H1 (cell line): ENCODE results near the gene HLF. TPM values are rescaled to one million over a fixed set of nuclear protein-coding genes. Genes with fewer than 3 reads are reported as not detected.

Source experiments
- CTCF ChIA-PET: fragments of 300-600 bp; sonication (Branson Sonifier 250); formaldehyde crosslinking; loops from one replicate; lab custom pipeline; 2021; ENCODE audit not compliant: partially characterized antibody; lab: Charles Lee
- POLR2A ChIA-PET: fragments of 300-600 bp; sonication (Branson Sonifier 250); formaldehyde crosslinking; loops from one replicate; lab custom pipeline; 2021; ENCODE audit warnings: inconsistent platforms; ENCODE audit not compliant: partially characterized antibody; lab: Charles Lee
- DNase-seq, 2 experiments: peaks; one replicate each; pipeline versions ENCODE4 v3.0.0 to v3.0.0-alpha.2; 2010 to 2022; ENCODE audit warnings: low spot score in 2 of 2, low read depth in 1 of 2, mixed read lengths in 1 of 2
- FAIRE-seq: peaks from 2 replicates; lab custom pipeline; 2011; peaks lifted over from hg19 to GRCh38; lab: Jason Lieb, UNC
- H2AFZ ChIP-seq: 2 replicates; pipeline ENCODE4 v1.8.1; 2012; ENCODE audit warnings: low read length, inconsistent platforms
- H2AK5ac ChIP-seq: 2 replicates; pipeline ENCODE4 v1.6.1; 2013; ENCODE audit warnings: low read depth, low read length
- H2BK120ac ChIP-seq: replicated peaks from 2 replicates; pipeline ENCODE3; 2013; ENCODE audit warnings: low read depth, low read length, inconsistent platforms
- H2BK12ac ChIP-seq: 2 replicates; pipeline ENCODE4 v1.6.1; 2013; ENCODE audit warnings: low read depth, low read length
- H2BK15ac ChIP-seq: 2 replicates; pipeline ENCODE4 v1.6.1; 2013; ENCODE audit warnings: low read length
- H2BK20ac ChIP-seq: 2 replicates; pipeline ENCODE4 v1.6.1; 2013; ENCODE audit warnings: low read length
- H2BK5ac ChIP-seq: 2 replicates; pipeline ENCODE4 v1.6.1; 2013; ENCODE audit warnings: low read depth, low read length
- H3K14ac ChIP-seq: 2 replicates; pipeline ENCODE4 v1.6.1; 2013; ENCODE audit warnings: inconsistent platforms; ENCODE audit not compliant: insufficient read length
- H3K18ac ChIP-seq: 2 replicates; pipeline ENCODE4 v1.6.1; 2013; ENCODE audit warnings: low read length; ENCODE audit errors: extremely low read depth
- H3K23ac ChIP-seq: 2 replicates; pipeline ENCODE4 v1.6.1; 2013; ENCODE audit warnings: inconsistent platforms; ENCODE audit not compliant: insufficient read length
- H3K23me2 ChIP-seq: 2 replicates; pipeline ENCODE4 v1.6.1; 2013; ENCODE audit warnings: low read depth, low read length
- H3K27ac ChIP-seq: 2 replicates; pipeline ENCODE4 v1.6.1; 2011; ENCODE audit warnings: low read depth, low read length, inconsistent platforms
- H3K27me3 ChIP-seq, 4 experiments: replicated peaks in 1 of 4; 1 replicate in 1 of 4; 2 replicates in 3 of 4; pipeline versions ENCODE4 v1.6.1 to v1.8.1; 2011 to 2013; ENCODE audit warnings: low read length in 3 of 4, mild to moderate bottlenecking in 3 of 4, inconsistent platforms in 2 of 4, mixed read lengths in 2 of 4, moderate library complexity in 1 of 4; ENCODE audit not compliant: control insufficient read depth in 3 of 4, insufficient read depth in 3 of 4; ENCODE audit errors: extremely low read depth in 1 of 4
- H3K36me3 ChIP-seq, 4 experiments: 2 replicates each; pipeline versions ENCODE4 v1.6.1 to v1.8.1; 2011 to 2013; ENCODE audit warnings: mild to moderate bottlenecking in 4 of 4, low read length in 3 of 4, moderate library complexity in 2 of 4, control low read depth in 1 of 4, inconsistent platforms in 1 of 4; ENCODE audit not compliant: insufficient read depth in 4 of 4, control insufficient read depth in 2 of 4
- H3K4ac ChIP-seq: replicated peaks from 2 replicates; pipeline ENCODE3; 2013; ENCODE audit warnings: low read length, low read depth, mixed read lengths, inconsistent platforms; ENCODE audit not compliant: insufficient read length
- H3K4me1 ChIP-seq, 4 experiments: replicated peaks in 1 of 4; 1 replicate in 1 of 4; 2 replicates in 3 of 4; pipeline versions ENCODE4 v1.6.1 to v1.8.1; 2011 to 2013; ENCODE audit warnings: low read length in 3 of 4, inconsistent platforms in 2 of 4, mixed read lengths in 1 of 4; ENCODE audit not compliant: insufficient read depth in 4 of 4, control insufficient read depth in 3 of 4
- H3K4me2 ChIP-seq, 2 experiments: 2 replicates each; pipeline versions ENCODE4 v1.6.1 to v1.8.1; 2011 to 2013; ENCODE audit warnings: low read depth in 2 of 2, low read length in 2 of 2, control low read depth in 1 of 2, inconsistent platforms in 1 of 2, mild to moderate bottlenecking in 1 of 2; ENCODE audit not compliant: insufficient read depth in 1 of 2
- H3K4me3 ChIP-seq, 4 experiments: fragments of 200-600, 300-600 bp in 1 of 4; sonication (generic), shearing (Covaris generic), sonication (Bioruptor Twin) in 1 of 4; 2 replicates each; pipeline versions ENCODE4 v1.5.1 to v1.8.1; 2011 to 2016; ENCODE audit warnings: low read length in 4 of 4, low read depth in 3 of 4, control low read depth in 2 of 4, inconsistent platforms in 2 of 4, mild to moderate bottlenecking in 2 of 4, mixed read lengths in 1 of 4, moderate library complexity in 1 of 4; ENCODE audit not compliant: insufficient read depth in 2 of 4; ENCODE audit errors: extremely low read depth in 1 of 4
- H3K56ac ChIP-seq: replicated peaks from 2 replicates; pipeline ENCODE3; 2013; ENCODE audit warnings: low read depth, mild to moderate bottlenecking, mixed read lengths, low read length, inconsistent platforms; ENCODE audit not compliant: insufficient read length
- H3K79me1 ChIP-seq: 2 replicates; pipeline ENCODE4 v1.6.1; 2013; ENCODE audit warnings: low read depth, low read length, control low read depth
- H3K79me2 ChIP-seq, 2 experiments: 2 replicates each; pipeline versions ENCODE4 v1.6.1 to v1.8.1; 2012 to 2013; ENCODE audit warnings: low read length in 2 of 2, mild to moderate bottlenecking in 2 of 2, inconsistent platforms in 1 of 2; ENCODE audit not compliant: insufficient read depth in 2 of 2, control insufficient read depth in 1 of 2
- H3K9ac ChIP-seq, 4 experiments: replicated peaks in 1 of 4; 1 replicate in 1 of 4; 2 replicates in 3 of 4; pipeline versions ENCODE4 v1.6.1 to v1.8.1; 2011 to 2013; ENCODE audit warnings: low read depth in 3 of 4, low read length in 3 of 4, control low read depth in 2 of 4, mild to moderate bottlenecking in 2 of 4, moderate library complexity in 2 of 4, inconsistent platforms in 1 of 4; ENCODE audit errors: extremely low read depth in 1 of 4
- H3K9me3 ChIP-seq, 2 experiments: 2 replicates each; pipeline versions ENCODE4 v1.6.1 to v1.8.1; 2012 to 2013; ENCODE audit warnings: mild to moderate bottlenecking in 2 of 2, moderate library complexity in 2 of 2, control low read depth in 1 of 2, inconsistent platforms in 1 of 2, low read depth in 1 of 2, low read length in 1 of 2, mixed read lengths in 1 of 2; ENCODE audit not compliant: insufficient read depth in 2 of 2
- H4K20me1 ChIP-seq, 2 experiments: replicated peaks in 1 of 2; 2 replicates each; pipeline versions ENCODE3 to v1.8.1; 2011 to 2013; ENCODE audit warnings: inconsistent platforms in 2 of 2, low read length in 2 of 2, mild to moderate bottlenecking in 1 of 2; ENCODE audit not compliant: insufficient read depth in 2 of 2, control insufficient read depth in 1 of 2
- H4K5ac ChIP-seq: 2 replicates; pipeline ENCODE4 v1.6.1; 2013; ENCODE audit warnings: low read length, low read depth, mixed read lengths, inconsistent platforms; ENCODE audit not compliant: insufficient read length
- H4K8ac ChIP-seq: 2 replicates; pipeline ENCODE4 v1.8.0; 2013; ENCODE audit warnings: mild to moderate bottlenecking, moderate library complexity, low read length, inconsistent platforms; ENCODE audit not compliant: insufficient read depth; ENCODE audit errors: extremely low read depth
- H4K91ac ChIP-seq: replicated peaks from 2 replicates; pipeline ENCODE3; 2013; ENCODE audit warnings: low read length, mixed read lengths, inconsistent platforms; ENCODE audit not compliant: insufficient read length
- WGBS, 2 experiments: shearing (Covaris generic) in 1 of 2; methylation state at CpG; one replicate each; pipeline versions ENCODE4 v1.1.6 to v1.1.7; 2013 to 2015; ENCODE audit warnings: low lambda C conversion rate in 2 of 2, mixed read lengths in 2 of 2, inconsistent platforms in 1 of 2, low coverage in 1 of 2, missing lambda C conversion rate in 1 of 2; ENCODE audit not compliant: insufficient replicate concordance in 2 of 2, insufficient coverage in 1 of 2, insufficient read length in 1 of 2; ENCODE audit errors: extremely low coverage in 1 of 2, missing lambda C conversion rate in 1 of 2; 5-methylcytosine and 5-hydroxymethylcytosine counted together
- polyA plus RNA-seq, 7 experiments: library from polyadenylated mRNA; depleted of rRNA in 3 of 7; stranded (reverse) in 5 of 7; unstranded in 2 of 7; fragments of >200 nt in 5 of 7; fragments of 200-250 nt in 2 of 7; gene quantifications; 1 replicate in 5 of 7; 2 replicates in 1 of 7; 4 replicates in 1 of 7; pipeline versions ENCODE4 v1.2.1 to v1.2.3, GENCODE V29; 2011 to 2013; ENCODE audit warnings: missing spikeins in 2 of 7, mixed read lengths in 2 of 7
- total RNA-seq: library from RNA; stranded (reverse); fragmentation: NEBNext Ultra II Directional; extraction: Animal tissue kit (Norgen Biotek cat#: 25700); gene quantifications from 2 replicates; pipeline ENCODE4 v1.2.1, GENCODE V29; 2021

Gene HLF
- total and polyA plus RNA-seq, 2 of the 8 experiments (the other 6 are each of a cell fraction or from before 2014, with no cell fraction given) = 0.39 to 0.60 TPM

GRCh38 chr17:55245986-55246385 lies 18.8 kb upstream of the HLF start:
- no peak for FAIRE-seq

More at GRCh38 chr17:55245986-55246385, 18.8 kb upstream of the HLF start:
- ChIA-PET CTCF (no interaction called here), POLR2A (no interaction called here)
- H3K27ac ChIP-seq = no peak overlapping the region
- H4K5ac ChIP-seq = no peak overlapping the region
- H3K23me2 ChIP-seq = no peaks in the 10 kb centered on the region
- no peak overlapping the region for H2BK12ac ChIP-seq
- H4K91ac ChIP-seq = no peak overlapping the region
- H3K9ac ChIP-seq = no peak overlapping the region
- no peak overlapping the region for H2BK5ac ChIP-seq
- no peak overlapping the region for H4K8ac ChIP-seq
- H4K20me1 ChIP-seq = no peaks in the 10 kb centered on the region
- no peaks in the 10 kb centered on the region for H3K27me3 ChIP-seq
- no peak overlapping the region for H3K56ac ChIP-seq
- no peak overlapping the region for H2AK5ac ChIP-seq
- no peak overlapping the region for H3K18ac ChIP-seq
- no peak overlapping the region for H3K4me2 ChIP-seq
- no peaks in the 10 kb centered on the region; a peak in 1 of 7 replicates for H3K4me1 ChIP-seq
- no peak overlapping the region for H2BK120ac ChIP-seq
- H3K4me3 ChIP-seq = no peak overlapping the region
- no peak for DNase-seq
- no peak overlapping the region for H3K4ac ChIP-seq
- no peak overlapping the region for H2BK15ac ChIP-seq
- H2AFZ ChIP-seq = no peak overlapping the region
- no peak overlapping the region for H2BK20ac ChIP-seq
- no peaks in the 10 kb centered on the region for H3K79me1 ChIP-seq
- no peaks in the 10 kb centered on the region for H3K79me2 ChIP-seq
- H3K14ac ChIP-seq = no peak overlapping the region
- 0 out of 4 replicates have a peak, but pooled peaks cover 0 to 2% of the 10 kb centered on the region in 2 experiments for H3K9me3 ChIP-seq
- H3K36me3 ChIP-seq = no peaks in the 10 kb centered on the region
- WGBS, 2 experiments = 89% methylated on average over 3 of the region's 3 CpGs; no CpG with 5 or more reads in 1 of the 2 experiments
- no peak overlapping the region for H3K23ac ChIP-seq
